Measurements from ENCODE around the gene CEP131. TPM values are rescaled to one million over a fixed set of nuclear protein-coding genes. Genes with fewer than 3 reads are reported as not detected.

Gene CEP131
- total RNA-seq, 2 donors from 2014 or later = 2.9 to 5.0 TPM

GRCh38 chr17:81242421-81243332, 19.9 kb upstream of the CEP131 start:
- DNase-seq (ENCODE audit: low spot score) = no peak
- intact Hi-C loops (cut with DNase I) = loop anchor here (5.0 to 10.0 kb wide), 2 partner anchors 98 to 100 kb away; no protein-coding TSS in a partner anchor

DNA sequence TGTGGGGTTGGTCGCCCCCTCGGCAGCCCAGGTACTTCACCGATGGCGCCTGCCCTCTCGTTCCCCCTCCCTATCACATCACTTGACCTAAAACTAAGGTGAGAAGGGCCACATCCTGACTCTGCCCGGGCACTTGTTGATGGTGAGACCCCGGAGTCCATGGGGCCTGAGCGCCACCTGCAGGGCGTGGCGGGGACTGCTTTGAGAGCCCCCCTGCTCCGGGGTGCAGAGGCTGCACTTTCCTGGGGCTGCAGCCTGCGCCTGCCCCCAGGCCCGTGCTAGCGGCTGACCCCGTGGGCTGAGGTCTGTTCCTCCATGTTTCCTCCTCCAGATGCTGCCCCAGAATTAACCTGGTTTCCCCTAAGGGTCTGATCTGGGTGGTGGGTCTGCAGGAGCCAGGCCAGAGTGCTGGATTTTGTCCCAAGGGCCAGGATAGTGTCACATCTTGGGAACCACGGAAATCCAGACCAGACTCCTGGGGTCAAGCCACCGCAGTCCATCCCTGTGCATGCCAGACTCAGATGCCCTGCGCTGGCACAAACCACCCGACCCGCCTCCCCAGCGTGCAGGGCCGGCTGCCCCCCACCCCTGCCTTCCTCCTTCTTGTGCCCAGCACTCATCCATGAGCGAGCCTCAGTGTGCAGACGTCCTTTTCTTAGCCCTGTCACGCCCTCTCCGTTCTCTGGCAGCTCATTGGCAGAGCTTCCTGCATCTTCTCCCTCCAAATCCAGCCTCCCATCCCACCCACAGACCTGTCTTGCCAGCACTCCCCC, 19.1 kb upstream of the CEP131 start:
- no peak for DNase-seq (ENCODE audit: low spot score)
- intact Hi-C loops (cut with DNase I) = loop anchor here (5.0 to 10.0 kb wide), 2 partner anchors 97 to 100 kb away; no protein-coding TSS in a partner anchor

GRCh38 chr17:81241203-81241602, 18.4 kb upstream of the CEP131 start:
- intact Hi-C loops (cut with DNase I) = loop anchor here (5.0 to 10.0 kb wide), 2 partner anchors 96 to 99 kb away; no protein-coding TSS in a partner anchor
- no peak for DNase-seq (ENCODE audit: low spot score)

DNA sequence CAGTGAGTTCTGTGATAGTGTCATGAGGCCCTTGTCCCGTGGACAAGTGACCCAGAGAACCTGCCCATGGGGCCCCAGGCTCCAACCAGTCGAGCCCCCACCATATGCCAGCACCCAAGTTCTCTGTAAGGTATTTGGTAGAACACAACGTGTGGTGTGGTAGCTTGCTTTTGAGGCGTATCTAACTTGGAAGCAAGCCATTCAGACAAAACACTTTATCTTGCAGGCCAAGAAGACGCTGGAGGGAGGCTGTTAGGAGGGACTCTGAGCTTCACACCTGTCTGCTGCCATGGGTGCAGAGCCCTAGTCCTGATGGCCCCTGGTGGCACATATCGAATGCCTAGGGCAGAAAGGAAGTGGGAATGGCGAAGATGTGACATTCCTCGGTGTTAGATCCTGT, 18.0 kb upstream of the CEP131 start:
- intact Hi-C loops (cut with DNase I) = loop anchor here (5.0 to 10.0 kb wide), 2 partner anchors 96 to 98 kb away; no protein-coding TSS in a partner anchor
- no peak for DNase-seq (ENCODE audit: low spot score)

DNA sequence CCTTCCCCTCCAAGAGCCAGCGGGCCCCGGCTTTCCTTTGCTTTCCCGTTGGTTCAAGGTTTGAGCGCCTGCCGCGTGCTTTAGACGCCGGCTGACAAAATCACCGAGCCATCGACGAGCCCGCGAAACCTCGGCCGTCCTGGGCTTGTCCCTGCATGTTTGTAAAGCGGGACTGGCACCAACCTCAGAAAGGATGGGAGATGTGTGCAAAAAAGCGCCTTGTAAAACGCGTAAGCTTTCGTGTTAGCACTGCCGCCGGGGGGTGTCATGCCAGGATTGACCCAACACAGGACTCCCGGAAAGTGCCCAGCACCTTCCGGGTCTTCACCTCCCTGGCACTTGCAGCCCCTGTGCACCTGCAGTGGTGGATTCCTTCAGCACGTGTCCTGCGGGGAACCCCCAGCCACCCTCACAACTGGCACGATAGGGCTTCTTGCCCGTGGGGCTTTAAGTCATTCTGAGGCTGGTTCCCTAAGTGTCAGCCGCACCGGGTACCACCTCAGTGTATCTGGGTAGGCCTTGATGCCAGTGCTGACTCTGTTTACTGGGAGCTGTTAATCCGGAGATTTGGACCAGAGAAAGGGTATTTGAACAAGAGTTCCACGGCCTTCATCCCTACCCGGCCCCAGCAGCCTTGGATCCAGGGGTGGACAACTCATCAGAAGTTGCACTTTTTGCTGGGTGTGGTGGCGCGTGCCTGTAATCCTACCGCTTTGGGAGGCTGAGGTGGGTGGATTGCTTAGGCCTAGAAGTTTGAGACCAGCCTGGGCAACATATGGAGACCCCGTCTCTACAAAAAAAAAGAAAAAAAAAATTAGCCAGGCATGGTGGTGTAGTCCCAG, 17.2 kb upstream of the CEP131 start:
- intact Hi-C loops (cut with DNase I) = loop anchor here (5.0 to 10.0 kb wide), 2 partner anchors 95 to 98 kb away; no protein-coding TSS in a partner anchor
- no peak for DNase-seq (ENCODE audit: low spot score)

DNA sequence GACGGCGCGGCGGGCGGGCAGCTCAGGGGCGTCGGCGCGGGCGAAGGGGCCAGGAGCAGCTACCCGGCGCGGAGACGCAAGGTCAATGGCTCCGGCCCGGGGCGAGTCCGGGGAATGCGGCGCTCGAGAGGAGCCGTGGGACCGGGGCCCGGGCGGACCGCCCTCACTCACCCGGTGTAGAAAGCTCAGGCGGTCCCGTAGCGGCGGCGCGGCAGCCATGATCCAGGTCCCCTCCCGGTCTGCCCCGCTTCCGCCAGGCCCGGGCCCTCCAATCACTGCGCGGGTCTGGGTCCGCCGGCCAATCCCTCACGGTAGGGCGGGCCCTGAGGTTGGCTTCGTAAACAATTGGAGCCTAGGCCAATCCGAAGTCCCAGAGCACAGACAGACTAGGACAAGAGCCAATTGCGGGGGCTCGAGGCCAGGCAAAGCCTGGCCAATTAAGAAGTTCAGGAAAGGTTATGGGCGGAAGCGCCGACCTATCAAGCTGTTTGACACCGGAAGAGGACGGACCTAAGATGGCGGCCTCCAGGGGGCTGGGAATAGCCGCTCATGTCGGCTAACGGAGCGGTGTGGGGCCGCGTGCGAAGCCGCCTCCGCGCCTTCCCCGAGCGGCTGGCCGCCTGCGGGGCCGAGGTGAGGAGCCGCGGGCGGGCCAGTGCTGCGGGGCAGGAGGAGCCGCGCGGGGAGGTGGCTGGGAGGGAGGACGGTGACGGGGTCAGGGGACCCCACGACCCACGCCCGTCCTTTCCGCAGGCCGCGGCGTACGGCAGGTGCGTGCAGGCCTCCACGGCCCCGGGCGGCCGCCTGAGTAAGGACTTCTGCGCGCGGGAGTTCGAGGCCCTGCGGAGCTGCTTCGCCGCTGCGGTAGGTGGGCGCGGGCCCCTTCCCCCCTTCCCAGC, 16.3 kb upstream of the CEP131 start, which contains the start of the genes NDUFAF8 and TEPSIN:
Gene NDUFAF8 (plus strand): TSS at position 504 of the 899 bp plus-strand sequence. CDS start 46 bp downstream, at position 550.
Gene TEPSIN (minus strand): TSS at position 241 of the 899 bp plus-strand sequence. CDS start 22 bp downstream, at position 219.
- intact Hi-C loops (cut with DNase I) = no loop called here
- DNase-seq (ENCODE audit: low spot score) = peak; percentile 98

DNA sequence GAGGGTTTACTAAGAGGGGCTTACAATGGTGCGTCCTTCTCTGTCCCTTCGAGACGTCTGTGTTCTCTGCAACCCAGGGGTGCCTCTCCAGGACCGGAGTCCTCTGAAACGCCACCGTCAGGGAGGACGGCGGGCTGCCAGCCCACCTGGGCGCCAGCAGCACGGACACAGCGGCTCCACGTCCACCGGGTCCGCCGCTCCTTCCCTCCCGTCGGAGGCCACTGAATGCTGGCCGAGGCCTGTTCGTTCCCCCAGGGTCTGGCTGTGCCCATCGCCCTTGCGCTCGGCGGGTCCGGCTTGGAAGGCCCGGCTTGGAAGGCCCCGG, 15.7 kb upstream of the CEP131 start:
- DNase-seq (ENCODE audit: low spot score) = no peak
- intact Hi-C loops (cut with DNase I) = no loop called here

- intact Hi-C loops (cut with DNase I) = no loop called here
- DNase-seq (ENCODE audit: low spot score) = no peak
Measured at GRCh38 chr17:81237591-81238489, 15.1 kb upstream of the CEP131 start.

DNA sequence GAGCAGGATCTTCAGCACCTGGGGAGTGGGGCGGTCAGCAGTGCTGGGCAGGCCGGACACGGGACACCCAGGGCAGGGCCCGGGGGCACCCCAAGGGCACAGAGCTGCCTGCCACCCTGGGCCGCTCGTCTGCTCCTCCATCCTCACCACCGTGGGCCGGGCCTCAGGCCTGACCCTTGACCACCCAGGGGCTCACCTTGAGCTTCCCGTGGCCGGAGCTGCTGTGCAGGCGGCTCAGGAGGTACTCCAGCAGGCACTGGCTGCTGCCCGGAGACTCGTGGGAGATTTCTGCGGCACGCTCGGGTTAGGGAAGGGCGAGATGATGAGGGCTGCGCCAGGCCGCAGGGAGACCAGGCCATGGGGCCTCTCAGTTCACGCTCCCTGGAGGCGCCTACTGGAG, 14.0 kb upstream of the CEP131 start:
- DNase-seq (ENCODE audit: low spot score) = no peak
- intact Hi-C loops (cut with DNase I) = no loop called here

- intact Hi-C loops (cut with DNase I) = no loop called here
- no peak for DNase-seq (ENCODE audit: low spot score)
Measured at GRCh38 chr17:81235822-81236740, 13.3 kb upstream of the CEP131 start.

- no peak for DNase-seq (ENCODE audit: low spot score)
- intact Hi-C loops (cut with DNase I) = no loop called here
Measured at GRCh38 chr17:81234940-81235821, 12.4 kb upstream of the CEP131 start.

DNA sequence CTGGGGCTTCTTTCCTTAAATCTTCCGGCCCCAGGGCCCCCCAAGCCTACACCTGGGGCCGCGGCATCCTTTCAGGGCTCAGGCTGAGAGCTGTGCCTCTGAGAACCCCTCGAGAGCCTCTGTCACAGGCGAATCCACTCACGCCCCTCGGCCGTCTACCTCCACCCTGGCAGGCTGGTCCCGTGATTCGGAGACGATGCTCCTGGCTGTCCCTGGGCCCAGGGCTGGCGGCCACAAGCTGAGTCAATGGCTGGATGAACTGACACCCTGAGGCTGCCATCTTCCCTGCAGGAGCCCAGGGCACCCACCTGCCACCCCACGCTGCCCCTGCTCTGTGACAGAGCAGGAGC, 11.7 kb upstream of the CEP131 start:
- intact Hi-C loops (cut with DNase I) = no loop called here
- DNase-seq (ENCODE audit: low spot score) = no peak

DNA sequence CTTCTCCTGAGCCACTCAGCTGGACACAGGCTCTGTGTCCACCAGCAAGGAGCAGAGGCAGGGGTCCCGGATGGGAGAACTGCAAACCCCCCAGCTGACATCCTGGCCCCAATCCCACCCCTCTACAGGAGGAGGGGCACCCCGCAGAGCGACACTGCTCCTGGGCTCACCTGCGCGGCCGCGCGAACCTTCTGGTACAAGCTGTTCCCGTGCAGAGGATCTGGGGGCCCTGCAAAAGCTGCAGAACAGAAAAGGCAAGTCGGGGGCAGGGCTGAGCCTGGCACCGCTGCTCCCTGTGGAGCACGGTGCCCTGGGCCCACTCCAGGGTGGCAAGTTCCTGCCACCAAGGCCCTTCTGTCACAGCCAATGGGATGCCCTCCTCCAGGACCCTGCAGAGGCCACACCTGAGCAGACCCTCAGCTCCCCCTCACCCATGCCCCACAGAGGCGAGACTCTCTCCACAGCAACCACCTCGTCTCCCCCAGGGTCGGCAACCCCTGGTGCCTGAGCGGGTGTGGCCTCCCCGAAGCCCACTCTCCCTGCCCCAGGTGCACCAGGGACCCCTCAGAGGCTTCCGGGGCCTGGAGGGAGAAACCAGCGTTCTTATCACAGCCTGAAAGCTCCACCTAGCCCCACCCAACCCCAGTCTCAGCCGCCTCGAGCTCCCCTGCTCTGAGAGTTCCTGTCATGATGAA, 11.2 kb upstream of the CEP131 start:
- no peak for DNase-seq (ENCODE audit: low spot score)

DNA sequence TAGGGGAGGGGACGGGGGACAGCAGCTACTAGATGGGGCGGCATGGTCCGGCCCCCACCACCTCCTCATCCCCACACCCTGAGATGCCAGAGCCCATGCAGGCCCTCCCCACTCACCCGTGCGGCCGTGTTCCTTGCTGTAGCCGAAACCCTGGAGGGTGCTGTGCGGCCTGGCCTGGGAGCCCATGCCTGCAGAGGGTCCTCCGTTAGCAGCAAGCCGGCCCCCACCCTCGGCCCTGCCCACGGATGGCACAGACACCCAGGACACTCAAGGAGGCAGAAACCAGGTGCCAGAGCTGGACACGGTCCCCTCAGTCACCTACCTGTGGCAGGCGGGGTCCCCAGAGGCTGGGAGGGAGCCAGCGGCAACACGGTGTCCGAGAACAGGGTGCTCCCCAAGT, 10.6 kb upstream of the CEP131 start:
- DNase-seq (ENCODE audit: low spot score) = no peak
- intact Hi-C loops (cut with DNase I) = no loop called here

More for the DNA sequence above, 11.2 kb upstream of the CEP131 start:
- intact Hi-C loops (cut with DNase I) = no loop called here
